Motor neuron (in vitro differentiated cells): ENCODE measurements around the gene CCDC9. TPM values are rescaled to one million over a fixed set of nuclear protein-coding genes. Genes with fewer than 3 reads are reported as not detected.
A peak's percentile ranks its signal among the peaks of the same experiment; 100 is the strongest.
"Not testable (repeated sequence)": the region's sequence is repeated elsewhere in the genome, so short reads cannot be mapped to it uniquely, and the experiment has no call there.

Experiments
- ATAC-seq, 8 experiments: fragments of 200-7000 bp; cut with Tn5 transposase; replicated peaks in 6 of 8; 2 replicates each; pipeline ENCODE4 v1.8.0; 2021; ENCODE audit warnings: mild to moderate bottlenecking in 8 of 8, moderate library complexity in 8 of 8
- H3K27ac ChIP-seq, 2 donors: fragments of 250-450 bp; sonication (Bioruptor Pico); 2 replicates each; pipeline ENCODE4 v1.9.0; 2021; ENCODE audit warnings: antibody characterized with exemption in 2 of 2, mild to moderate bottlenecking in 2 of 2, moderate library complexity in 1 of 2
- H3K4me1 ChIP-seq, 2 donors: fragments of 250-450 bp; sonication (Bioruptor Pico); replicated peaks in 1 of 2; 2 replicates each; pipeline ENCODE4 v1.6.1; 2021; ENCODE audit warnings: antibody characterized with exemption in 2 of 2, mild to moderate bottlenecking in 2 of 2, moderate library complexity in 1 of 2
- H3K4me3 ChIP-seq, 5 donors: fragments of 250-450 bp; sonication (Bioruptor Pico); 2 replicates each; pipeline ENCODE4 v1.9.0; 2021; ENCODE audit warnings: antibody characterized with exemption in 5 of 5, mild to moderate bottlenecking in 5 of 5, moderate library complexity in 4 of 5
- WGBS, 10 experiments: fragments of 450-650 bp; shearing (Covaris generic); methylation state at CpG; one replicate each; pipeline ENCODE4 v1.0.0; 2022; 5-methylcytosine and 5-hydroxymethylcytosine counted together
- in situ Hi-C, 9 experiments: fragments of 400-800 bp; cut with MboI; loops; one replicate each; pipeline ENCODE4 v1.15.0; 2021; ENCODE audit warnings: low sequenced_read_pairs in 9 of 9, low pct_unique_long_range_greater_than_20kb in 2 of 9; ENCODE audit not compliant: unreplicated experiment in 9 of 9
- total RNA-seq, 8 experiments: library from RNA; unstranded; fragments of 300-600 nt; gene quantifications; 2 replicates each; pipeline versions ENCODE4 v1.2.3 to v1.2.4, GENCODE V29; 2022

CCDC9 gene
- total RNA-seq, 8 experiments from 2014 or later: 12.9 to 45.7 (median 17.4) TPM

DNA sequence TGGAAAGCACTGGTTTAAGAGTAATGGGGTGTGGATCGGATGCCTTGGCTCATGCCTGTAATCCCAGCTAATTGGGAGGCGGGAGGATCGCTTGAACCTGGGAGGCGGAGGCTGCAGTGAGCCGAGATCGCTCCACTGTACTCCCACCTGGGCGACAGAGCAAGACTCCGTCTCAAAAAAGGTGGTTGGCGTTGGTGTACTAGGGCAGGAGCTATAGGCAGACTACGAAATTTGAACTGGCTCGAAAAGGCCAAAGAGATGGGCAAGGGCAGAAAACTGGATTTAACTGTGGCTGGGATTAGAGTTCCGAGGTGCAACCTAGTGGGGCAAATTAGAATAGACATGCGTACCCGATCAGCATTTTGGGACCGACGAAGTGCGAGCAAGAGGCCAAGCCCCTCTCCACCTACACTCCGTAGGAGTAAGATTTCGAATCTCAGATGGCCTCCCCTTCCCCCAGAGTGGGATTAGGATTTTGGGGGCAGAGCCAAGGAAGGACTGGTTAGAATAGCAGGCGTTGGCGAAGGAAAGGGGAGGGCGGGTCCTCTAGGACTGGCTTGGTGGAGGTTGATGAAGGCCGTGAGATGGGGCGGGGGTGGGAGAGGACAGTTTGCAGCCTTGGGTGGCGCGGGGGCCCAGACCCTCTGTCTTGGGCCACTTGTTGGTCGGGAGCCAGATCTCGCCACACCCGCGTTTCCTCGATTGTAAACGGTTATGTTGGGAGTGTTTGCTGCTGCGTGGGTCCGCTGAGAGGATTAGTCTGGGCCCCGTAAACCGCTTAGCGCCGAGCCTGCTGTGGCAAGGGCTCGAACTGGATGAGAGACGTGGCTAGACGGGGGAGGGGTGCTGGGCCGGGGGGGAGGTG, 16.4 kb downstream of the CCDC9 start:
- ATAC-seq: peak in 1 of 8 experiments; percentile 0
- H3K4me1 ChIP-seq: peaks cover 24 to 25% of the 10 kb centered on the region in 2 donors
- peak overlapping the region; percentile 52 to 73 (median 64) for H3K4me3 ChIP-seq
- in situ Hi-C loops: no loop called here
- peak overlapping the region; percentile 95 to 97 for H3K27ac ChIP-seq
- WGBS, 10 experiments: 10 to 60% (median 27%) methylated on average over 1 to 10 of the region's 42 CpGs; no CpG with 5 or more reads in 5 of the 10 experiments

DNA sequence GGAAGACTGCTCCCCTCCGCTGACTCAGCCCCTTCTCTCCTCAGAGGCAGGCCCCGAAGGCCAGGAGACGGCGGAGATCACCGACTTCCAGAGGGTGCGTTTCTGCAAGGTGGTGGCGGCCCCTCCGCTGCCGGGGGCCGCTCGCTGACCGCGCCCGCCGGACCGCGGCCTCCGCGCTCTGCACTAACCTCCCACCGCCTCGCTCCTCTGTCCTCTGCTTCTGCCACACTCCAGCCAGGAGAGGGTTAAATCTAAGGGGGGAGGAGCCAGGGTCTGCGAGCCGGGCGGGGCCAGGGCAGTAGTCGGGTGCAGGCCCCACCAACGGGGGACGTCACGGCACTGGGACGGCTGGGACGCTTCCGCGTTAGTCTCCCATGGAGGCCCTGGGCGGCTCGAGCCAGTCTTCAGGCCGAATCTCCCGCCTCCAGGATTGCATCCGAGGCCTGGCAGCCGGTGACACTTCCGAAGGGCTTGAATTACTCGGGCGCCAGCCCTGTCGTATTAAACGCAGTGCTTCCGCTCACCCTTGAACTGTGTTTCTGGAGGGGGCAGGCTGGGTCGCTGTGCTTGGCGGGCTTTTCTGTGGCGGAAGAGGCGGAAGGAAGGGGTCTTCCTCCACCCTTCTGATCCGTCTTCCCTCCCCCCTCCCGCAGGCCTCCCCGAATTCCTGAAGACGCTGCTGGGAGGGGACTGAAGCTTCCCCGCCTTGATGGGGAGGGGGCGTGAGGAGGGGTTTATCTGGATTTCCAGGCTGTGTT, 17.2 kb downstream of the CCDC9 start:
- Histone ChIP-seq H3K4me3 (peak overlapping the region; percentile 52 to 73 (median 64)), H3K4me1 (peaks cover 27 to 29% of the 10 kb centered on the region in 2 donors), H3K27ac (peak overlapping the region; percentile 95 to 97)
- in situ Hi-C loops: no loop called here
- peak; percentile 54 to 75 (median 68) for ATAC-seq
- WGBS, 10 experiments: 0% methylated on average over 1 to 3 of the region's 54 CpGs; no CpG with 5 or more reads in 7 of the 10 experiments

DNA sequence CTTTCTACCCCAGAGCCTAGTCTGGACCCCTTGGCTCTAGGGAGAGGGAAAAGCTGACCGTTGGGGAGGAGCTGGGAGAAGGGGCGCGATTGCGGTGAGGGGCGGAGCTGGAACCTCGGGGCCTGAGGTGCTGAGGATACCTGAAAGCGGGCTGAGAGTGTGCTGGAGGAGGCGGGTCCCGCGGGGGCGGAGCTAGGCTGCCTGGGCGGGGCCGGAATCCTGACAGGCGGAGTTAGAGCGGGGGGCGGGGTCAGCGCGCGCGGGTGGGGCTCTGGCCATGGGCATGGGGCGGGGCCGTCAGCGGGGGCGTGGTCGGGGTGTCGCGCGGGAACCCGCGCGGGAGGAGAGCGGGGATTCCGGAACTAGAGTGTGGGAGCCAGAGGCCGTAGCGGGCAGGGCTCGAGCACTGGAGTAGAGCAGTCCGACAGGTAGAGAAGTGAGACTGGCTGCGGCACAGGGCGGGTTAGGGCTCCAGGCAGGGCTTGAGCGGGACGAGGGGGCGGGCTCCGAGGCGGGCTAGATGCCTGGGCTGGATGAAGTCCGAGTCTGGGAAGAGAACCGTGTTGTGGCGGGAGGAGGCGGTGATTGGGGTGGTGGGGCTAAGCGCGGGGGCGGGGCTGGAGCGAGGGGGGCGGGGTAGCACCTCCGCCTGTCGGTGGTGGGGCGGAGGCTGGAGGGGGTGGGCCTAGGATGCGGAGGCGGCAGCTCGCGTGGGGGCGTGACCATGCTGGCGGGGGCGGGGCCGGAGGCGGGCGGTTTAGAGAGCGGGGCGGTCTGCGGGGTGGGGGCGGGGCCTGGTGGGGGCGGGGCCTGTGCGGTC, 18.0 kb downstream of the CCDC9 start, which contains the start of gene INAFM1:
Gene INAFM1 (plus strand): TSS at position 815 of the 820 bp plus-strand sequence. CDS start 35 bp downstream, outside the sequence.
- WGBS, 10 experiments: no CpG with 5 or more reads among the region's 72 CpGs
- Histone ChIP-seq H3K4me3 (peak within 1 kb of the TSS; percentile 52 to 73 (median 64)), H3K4me1 (peaks cover 27 to 29% of the 10 kb centered on the region in 2 donors), H3K27ac (peak within 1 kb of the TSS; percentile 95 to 97)
- in situ Hi-C loops: no loop called here
- ATAC-seq: peak; percentile 23 to 63 (median 52)

DNA sequence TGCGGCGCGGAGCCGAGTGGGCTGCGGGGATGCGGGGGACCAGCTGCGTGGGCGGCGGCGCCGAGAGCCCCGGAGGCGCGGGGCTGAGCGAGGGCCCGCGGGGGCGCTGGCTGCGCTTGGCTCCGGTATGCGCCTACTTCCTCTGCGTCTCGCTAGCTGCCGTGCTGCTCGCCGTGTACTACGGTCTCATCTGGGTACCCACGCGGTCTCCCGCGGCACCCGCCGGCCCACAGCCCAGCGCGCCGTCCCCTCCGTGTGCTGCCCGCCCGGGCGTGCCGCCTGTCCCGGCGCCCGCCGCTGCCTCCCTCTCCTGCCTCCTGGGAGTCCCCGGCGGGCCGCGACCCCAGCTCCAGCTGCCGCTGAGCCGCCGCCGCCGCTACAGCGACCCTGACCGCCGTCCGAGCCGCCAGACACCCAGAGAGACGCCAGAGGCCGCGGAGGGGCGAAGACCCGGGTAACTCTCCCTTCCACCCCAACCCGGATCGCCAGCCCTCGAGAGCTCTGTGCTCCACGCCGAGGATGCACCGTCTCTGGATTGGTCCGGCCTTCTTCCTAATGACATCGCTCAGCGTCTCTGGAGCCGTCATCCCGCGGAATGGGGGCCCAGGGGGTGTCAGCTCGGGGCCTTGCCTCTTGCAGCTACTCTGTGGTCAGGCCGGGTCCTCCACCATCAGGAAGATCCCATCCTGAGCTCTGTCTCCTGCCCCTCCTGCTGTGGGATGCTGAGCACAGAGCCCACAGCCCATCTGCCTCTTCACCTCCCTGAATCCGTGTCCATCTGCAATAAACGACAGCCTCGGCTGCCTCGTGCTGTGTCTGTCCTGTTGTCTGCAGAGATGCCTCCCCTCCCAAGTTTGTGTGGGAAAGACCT, 18.8 kb downstream of the CCDC9 start:
- 0 to 25% (median 6%) methylated on average over 3 to 5 of the region's 82 CpGs; no CpG with 5 or more reads in 4 of the 10 experiments for WGBS, 10 experiments
- in situ Hi-C loops: loop anchor here in 4 of 9 experiments (25.0 kb wide), 3 partner anchors 137 to 462 kb away; partner anchors contain the start of genes MEIS3 (in 2 of the 4), NAPA (in 1 of the 4) and NOP53 (in 1 of the 4)
- peak overlapping the region; percentile 70 to 90 for H3K27ac ChIP-seq
- peak overlapping the region; percentile 52 to 73 (median 64) for H3K4me3 ChIP-seq
- peak in 4 of 8 experiments; percentile 0 to 6 (median 5) for ATAC-seq
- peaks cover 27 to 29% of the 10 kb centered on the region in 2 donors for H3K4me1 ChIP-seq

DNA sequence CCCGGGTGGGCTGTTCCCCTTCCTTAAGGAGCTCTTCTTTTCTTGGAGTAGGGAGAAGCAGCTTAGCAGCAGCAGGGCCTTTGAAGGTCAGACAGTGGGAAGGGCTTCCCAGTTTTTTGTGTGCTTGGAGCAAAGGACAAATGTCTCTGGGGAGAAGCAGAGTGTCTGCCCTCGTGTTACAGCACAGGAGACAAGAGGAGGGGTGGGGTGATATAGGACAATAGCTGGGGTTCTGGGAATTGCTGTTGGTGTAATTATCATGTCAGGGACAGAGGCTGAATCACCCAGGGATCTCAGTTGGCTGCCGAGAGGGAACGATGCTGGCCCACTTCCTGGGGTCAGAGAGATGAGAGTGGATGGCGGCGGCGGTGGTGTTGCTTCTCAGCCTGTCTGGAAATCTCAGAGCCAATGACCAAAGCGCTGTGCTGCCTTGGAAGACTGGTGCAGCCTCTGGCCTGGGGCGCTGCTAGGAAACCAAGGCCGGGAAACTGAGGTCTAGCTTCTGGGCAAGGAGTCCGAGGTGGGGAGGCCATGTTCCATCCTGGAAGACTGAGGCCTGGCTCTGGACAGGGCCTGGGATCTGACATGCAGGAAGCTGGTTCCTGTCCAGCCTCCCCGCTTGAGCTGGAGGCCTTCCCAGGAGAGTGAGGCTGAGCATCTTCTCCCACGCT, 19.6 kb downstream of the CCDC9 start:
- peak overlapping the region; percentile 52 to 73 (median 64) for H3K4me3 ChIP-seq
- H3K27ac ChIP-seq: peak overlapping the region; percentile 70 to 90
- peaks cover 27 to 29% of the 10 kb centered on the region in 2 donors for H3K4me1 ChIP-seq
- ATAC-seq: peak in 6 of 8 experiments; percentile 0 to 10 (median 2)
- 0 to 86% (median 23%) methylated on average over 1 to 6 of the region's 13 CpGs; no CpG with 5 or more reads in 2 of the 10 experiments for WGBS, 10 experiments
- in situ Hi-C loops: loop anchor here in 4 of 9 experiments (25.0 kb wide), 3 partner anchors 136 to 461 kb away; partner anchors contain the start of genes MEIS3 (in 2 of the 4), NAPA (in 1 of the 4) and NOP53 (in 1 of the 4)

DNA sequence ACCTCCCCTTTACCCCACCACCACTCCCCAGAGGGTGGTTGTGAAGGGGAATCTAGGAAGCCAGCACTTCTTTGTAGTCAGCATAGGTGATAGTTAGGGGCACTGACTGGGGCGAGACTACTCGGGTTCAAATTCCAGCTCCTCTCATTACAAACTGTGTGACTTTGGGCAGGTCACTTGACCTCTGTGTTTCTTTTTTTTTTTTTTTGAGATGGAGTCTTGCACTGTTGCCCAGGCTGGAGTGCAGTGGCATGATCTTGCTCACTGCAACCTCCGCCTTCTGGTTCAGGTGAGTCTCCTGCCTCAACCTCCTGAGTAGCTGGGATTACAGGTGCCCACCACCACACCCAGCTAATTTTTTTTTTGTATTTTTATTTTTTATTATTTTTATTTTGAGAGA, 20.2 kb downstream of the CCDC9 start:
- not testable (repeated sequence) for ATAC-seq
- Histone ChIP-seq H3K4me3 (peak overlapping the region in 3 of 5 donors; percentile 52 to 73 (median 68)), H3K27ac (peak overlapping the region; percentile 70 to 90), H3K4me1 (peaks cover 27 to 29% of the 10 kb centered on the region in 2 donors)
- WGBS, 10 experiments: 60 to 100% (median 93%) methylated on average over 1 to 3 of the region's 3 CpGs; no CpG with 5 or more reads in 4 of the 10 experiments
- in situ Hi-C loops: loop anchor here in 4 of 9 experiments (25.0 kb wide), 3 partner anchors 136 to 461 kb away; partner anchors contain the start of genes MEIS3 (in 2 of the 4), NAPA (in 1 of the 4) and NOP53 (in 1 of the 4)

DNA sequence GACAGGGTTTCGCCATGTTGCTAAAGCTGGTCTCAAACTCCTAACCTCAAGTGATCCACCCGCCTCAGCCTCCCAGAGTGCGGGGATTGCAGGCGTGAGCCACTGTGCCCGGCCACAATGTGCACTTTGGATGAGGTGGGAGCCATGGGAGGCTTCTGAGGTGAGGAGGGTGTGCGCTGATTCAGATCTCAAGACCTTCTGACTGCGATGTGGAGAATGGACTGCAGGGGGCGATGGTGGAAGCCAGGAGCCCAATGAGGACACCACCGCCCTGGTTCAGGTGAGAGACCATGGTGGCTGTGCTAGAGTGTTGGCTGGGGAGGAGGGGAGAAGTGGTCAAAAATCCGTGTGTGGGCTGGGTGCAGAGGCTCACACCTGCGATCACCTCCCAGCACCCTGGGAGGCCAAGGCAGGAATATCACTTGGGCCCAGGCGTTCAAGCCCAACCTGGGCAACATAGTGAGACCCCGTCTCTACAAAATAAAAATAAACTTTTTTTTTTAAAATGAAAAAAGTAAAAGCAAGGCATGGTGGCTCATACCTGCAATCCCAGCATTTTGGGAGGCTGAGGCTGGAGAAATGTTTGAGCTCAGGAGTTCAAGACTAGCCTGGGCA, 24.0 kb downstream of the CCDC9 start:
- peak in 2 of 8 experiments; percentile 3 to 18 for ATAC-seq
- H3K4me3 ChIP-seq: no peak overlapping the region
- WGBS, 10 experiments: 50 to 100% (median 70%) methylated on average over 2 to 6 of the region's 13 CpGs; no CpG with 5 or more reads in 2 of the 10 experiments
- H3K4me1 ChIP-seq: peaks cover 19 to 20% of the 10 kb centered on the region in 2 donors
- in situ Hi-C loops: loop anchor here in 4 of 9 experiments (25.0 kb wide), 3 partner anchors 132 to 457 kb away; partner anchors contain the start of genes MEIS3 (in 2 of the 4), NAPA (in 1 of the 4) and NOP53 (in 1 of the 4)
- H3K27ac ChIP-seq: no peak overlapping the region

DNA sequence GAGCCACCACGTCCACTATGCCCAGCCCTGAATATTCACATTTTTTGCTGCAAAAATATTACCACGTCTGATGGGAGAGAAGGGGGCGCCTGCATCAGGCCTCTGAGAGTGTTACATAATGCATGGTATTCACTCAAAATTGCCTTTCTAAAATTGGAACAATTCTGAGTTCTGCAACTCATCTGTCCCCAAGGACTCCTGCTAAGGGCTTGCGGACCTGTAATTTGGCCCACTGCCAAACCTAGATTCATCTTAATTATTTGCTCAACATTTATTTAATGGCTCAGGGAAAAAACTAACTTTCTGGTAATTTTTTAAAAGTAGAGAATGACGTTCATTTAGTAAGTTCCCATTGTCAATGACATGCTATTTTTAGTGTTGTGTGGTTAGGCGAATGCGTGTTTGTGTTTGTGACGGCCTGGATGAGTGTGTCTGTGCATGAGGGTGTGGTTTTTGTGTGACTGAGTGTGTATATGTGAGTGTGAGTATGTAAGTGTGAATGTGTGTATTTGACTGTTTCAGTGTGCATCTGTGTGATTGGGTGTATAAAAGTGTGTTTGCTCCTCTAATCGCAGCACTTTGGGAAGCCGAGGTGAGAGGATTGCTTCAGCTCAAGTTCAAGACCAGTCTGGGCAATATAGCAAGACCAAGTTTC, 27.2 kb downstream of the CCDC9 start:
- Histone ChIP-seq H3K4me1 (peaks cover 0 to 6% of the 10 kb centered on the region in 2 donors), H3K4me3 (no peak overlapping the region), H3K27ac (no peak overlapping the region)
- in situ Hi-C loops: loop anchor here in 4 of 9 experiments (25.0 kb wide), 3 partner anchors 129 to 454 kb away; partner anchors contain the start of genes MEIS3 (in 2 of the 4), NAPA (in 1 of the 4) and NOP53 (in 1 of the 4)
- no peak for ATAC-seq
- 19 to 100% (median 80%) methylated on average over 2 to 9 of the region's 10 CpGs; no CpG with 5 or more reads in 1 of the 10 experiments for WGBS, 10 experiments

DNA sequence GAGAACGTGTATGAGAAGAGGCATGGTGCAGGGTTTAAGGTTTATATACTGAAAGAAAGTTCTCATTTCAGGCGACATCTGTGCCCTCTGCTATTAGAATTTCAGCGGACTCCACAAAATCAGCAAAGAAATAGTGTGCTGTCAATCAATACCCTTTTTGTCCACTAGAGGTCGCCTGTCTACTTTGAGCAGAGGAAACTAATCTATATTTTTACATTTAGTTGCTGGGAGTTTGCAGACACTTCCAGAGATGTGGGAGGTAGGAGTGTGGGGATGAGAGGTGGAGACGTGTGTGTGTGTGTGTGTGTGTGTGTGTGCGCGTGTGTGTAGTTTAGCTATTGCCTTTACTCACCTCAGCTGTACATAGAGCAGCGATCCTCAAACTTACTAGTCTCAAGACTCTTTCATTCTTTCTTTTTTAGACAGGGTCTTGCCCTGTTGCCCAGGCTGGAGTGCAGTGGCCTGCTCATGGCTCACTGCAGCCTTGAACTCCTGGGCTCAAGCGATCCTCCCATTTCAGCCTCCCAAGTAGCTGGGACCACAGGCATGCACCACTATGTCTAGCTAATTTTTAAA, 28.1 kb downstream of the CCDC9 start:
- Histone ChIP-seq H3K4me3 (no peak overlapping the region), H3K27ac (no peak overlapping the region), H3K4me1 (peaks cover 2 to 6% of the 10 kb centered on the region in 2 donors)
- in situ Hi-C loops: loop anchor here in 4 of 9 experiments (25.0 kb wide), 3 partner anchors 128 to 453 kb away; partner anchors contain the start of genes MEIS3 (in 2 of the 4), NAPA (in 1 of the 4) and NOP53 (in 1 of the 4)
- peak; percentile 21 to 63 (median 36) for ATAC-seq
- 0 to 58% (median 5%) methylated on average over 1 to 7 of the region's 9 CpGs; no CpG with 5 or more reads in 5 of the 10 experiments for WGBS, 10 experiments
